Measurements from ENCODE around the gene PLCL2.

Gene PLCL2

DNA sequence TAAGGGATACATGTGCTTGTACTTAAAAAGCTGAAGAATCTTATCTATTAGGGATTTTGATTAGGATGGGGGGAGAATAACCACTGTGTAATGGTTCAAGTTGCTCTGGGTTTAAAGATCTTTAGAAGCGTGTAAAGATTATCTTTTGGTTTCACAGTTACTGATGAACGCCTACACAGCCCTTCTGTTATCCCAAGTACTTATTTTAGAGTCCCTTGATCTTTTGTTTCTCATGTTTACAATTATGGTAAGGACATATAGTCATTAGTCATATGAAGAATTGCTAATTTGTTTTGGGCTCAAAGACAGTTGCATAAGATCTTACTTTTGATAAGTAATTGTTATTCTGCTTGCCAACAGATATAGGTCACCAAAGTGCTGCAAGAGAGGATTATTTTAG lies 160.1 kb downstream of the PLCL2 start:
- no peak for DNase-seq (ENCODE audit: low read depth)

DNA sequence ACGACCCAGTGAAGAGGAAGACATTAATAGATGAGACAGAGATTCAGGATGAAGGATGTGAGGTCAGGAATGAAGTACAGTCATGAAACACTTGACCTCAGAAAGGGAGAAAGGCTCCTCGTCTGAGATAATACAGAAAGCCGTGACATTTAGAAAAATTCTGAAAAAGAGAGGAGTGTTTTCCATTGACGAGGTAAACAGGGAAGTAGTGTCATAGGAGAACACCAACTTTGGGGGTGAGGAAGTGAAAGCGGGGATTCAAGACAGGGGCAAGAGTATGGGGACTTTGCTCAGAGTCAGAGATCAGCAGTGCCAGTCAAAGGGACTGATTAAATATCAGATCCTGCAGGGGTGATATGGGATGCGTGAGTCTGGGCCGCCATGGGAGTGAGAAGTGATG lies 160.9 kb downstream of the PLCL2 start:
- DNase-seq (ENCODE audit: low read depth), result no peak

DNA sequence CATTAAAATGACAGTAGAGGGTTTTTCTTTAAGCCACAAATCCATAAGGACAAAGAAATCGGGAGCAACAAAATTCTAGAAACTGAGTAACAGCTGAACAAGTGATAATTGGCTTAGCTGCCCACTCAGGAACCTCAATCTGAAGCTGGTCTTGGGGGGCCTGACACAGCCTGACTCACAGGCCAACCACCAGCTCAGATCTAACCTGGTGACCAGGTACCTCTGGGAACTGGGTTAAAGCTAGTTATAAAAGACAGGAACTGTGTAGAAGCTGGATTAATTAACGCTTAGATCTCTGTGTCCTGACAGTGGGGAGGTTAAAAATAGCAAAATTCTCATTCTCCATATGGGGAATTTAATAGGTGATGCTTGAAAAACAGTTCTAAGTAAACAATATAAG lies 161.9 kb downstream of the PLCL2 start:
- no peak for DNase-seq (ENCODE audit: low read depth)

DNA sequence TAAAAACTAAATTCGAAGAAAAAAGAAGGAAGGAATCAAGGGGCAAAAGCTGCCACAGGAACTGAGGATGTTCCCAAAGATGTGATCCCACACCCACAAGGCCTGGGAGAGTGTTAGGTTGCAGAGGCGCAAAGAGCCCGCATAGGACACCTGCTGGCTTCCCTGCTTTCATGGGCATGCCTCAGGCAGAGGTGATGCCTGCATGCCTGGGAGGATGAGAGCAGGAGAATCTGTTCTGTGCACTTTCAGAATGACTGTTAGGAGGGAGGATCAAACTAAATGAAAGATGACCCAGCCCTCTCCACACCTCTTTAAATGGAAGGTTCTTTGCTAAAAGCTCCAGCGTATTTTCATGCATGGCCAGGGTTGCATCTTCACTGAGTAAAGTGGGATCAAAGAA lies 162.4 kb downstream of the PLCL2 start:
- DNase-seq (ENCODE audit: low read depth), result no peak

DNA sequence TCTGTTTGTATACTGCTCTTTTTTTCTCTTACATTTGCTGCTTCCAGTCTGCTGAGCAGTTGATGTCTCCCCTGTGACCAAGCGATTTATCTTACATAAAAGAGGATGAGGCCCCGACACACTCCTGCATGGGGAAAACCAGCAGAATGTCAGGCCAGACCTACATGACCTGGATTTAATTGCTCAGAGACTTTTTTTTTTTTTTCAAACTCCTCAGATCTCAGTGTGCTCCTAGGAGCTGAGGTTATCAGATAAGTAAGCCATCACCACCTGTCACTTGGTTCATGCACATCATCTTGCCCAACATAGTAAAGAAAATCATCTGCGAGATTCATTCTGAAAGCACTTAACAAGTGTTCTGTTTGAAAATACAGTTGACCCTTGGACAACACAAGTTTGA lies 163.1 kb downstream of the PLCL2 start:
- no peak for DNase-seq (ENCODE audit: low read depth)

DNA sequence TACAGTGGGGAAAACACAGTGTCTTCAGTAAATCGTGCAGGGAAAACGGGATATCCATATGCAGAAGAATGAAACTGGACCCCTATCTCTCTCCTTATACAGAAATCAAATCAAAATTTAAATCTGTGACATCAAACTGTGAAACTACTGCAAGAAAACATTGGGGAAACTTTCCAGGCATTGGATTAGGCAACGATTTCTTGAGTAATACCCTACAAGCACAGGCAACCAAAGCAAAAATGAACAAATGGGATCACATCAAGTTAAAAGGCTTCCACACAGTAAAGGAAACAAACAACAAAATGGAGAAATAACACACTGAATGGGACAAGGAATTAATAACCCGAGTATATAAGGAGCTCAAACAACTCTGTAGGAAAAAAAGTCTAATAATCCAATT lies 165.3 kb downstream of the PLCL2 start:
- DNase-seq (ENCODE audit: low read depth), result no peak

DNA sequence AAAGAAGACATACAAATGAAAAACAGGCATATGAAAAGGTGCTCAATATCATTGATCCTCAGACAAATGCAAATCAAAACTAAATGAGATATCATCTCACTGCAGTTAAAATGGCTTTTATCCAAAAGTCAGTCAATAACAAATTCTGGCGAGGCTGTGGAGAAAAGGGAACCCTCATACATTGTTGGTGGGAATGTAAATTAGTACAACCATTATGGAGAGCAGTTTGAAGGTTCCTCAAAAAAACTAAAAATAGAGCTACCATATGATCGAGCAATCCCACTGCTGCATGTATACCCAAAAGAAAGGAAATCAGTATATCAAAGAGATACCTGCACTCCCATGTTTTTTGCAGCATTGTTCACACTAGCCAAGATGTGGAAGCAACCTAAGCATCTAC lies 165.8 kb downstream of the PLCL2 start:
- no peak for DNase-seq (ENCODE audit: low read depth)

DNA sequence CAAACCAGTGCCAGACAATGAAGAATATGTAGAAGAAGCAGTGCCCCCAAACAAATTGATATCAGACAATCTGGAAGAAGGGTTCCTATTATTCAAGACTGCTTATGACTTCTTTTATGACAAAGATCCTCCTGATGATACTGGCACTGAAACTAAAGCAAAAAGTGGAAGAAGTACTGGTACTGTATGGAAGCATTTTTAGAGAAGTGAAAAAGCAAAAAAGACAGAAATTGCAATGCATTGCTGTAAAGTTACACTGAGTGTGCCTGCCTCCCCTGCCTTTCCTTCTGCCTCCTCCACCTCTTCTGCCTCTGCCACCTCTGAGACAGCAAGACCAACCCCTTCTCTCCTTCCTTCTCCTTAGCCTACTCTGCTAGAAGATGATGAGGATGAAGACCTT lies 167.6 kb downstream of the PLCL2 start:
- no peak for DNase-seq (ENCODE audit: low read depth)

DNA sequence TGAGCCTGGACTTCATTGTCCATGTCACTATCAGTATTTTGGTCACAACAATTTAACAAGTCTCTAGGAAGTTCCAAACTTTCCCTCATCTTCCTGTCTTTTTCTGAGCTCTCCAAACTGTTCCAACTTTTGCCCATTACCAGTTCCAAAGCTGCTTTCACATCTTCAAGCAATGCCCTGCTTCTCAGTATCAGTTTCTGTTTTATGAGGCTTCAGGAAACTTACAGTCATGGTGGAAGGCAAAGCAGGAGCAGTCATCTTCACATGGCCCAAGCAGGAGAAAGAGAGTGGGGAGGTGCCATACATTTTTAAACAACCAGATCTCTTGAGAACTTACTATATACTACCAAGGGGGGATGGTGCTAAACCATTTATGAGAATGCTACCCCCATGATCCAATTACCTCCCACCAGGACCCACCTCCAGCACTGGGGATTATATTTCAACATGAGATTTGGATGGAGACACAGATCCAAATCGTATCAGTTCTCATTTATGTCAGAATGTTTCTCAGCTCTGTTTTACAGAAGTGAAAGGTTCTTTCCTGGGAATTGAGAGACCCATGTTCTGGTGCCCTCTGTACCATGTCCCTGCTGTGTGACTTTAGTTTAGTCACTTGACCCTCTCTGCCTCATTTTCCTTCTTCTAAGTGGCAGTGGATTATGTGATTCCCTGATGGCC lies 169.7 kb downstream of the PLCL2 start:
- no peak for DNase-seq (ENCODE audit: low read depth)

DNA sequence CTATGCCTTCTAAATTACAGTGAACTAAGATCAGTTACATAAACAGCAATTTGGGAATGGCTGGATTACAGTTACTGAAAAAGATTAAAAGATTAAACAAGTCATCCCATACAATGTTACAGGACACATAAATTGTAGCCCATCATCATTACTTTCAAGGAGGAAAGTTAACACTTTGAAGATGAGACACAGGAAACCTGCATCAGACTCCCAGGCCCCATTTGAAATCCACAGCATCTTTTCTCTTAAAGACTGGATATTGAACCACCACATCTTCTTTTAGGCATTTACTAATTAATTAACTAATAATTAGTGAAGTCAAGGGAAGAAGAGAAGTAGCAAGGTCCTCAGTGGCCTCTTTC lies 170.2 kb downstream of the PLCL2 start:
- no peak for DNase-seq (ENCODE audit: low read depth)

DNA sequence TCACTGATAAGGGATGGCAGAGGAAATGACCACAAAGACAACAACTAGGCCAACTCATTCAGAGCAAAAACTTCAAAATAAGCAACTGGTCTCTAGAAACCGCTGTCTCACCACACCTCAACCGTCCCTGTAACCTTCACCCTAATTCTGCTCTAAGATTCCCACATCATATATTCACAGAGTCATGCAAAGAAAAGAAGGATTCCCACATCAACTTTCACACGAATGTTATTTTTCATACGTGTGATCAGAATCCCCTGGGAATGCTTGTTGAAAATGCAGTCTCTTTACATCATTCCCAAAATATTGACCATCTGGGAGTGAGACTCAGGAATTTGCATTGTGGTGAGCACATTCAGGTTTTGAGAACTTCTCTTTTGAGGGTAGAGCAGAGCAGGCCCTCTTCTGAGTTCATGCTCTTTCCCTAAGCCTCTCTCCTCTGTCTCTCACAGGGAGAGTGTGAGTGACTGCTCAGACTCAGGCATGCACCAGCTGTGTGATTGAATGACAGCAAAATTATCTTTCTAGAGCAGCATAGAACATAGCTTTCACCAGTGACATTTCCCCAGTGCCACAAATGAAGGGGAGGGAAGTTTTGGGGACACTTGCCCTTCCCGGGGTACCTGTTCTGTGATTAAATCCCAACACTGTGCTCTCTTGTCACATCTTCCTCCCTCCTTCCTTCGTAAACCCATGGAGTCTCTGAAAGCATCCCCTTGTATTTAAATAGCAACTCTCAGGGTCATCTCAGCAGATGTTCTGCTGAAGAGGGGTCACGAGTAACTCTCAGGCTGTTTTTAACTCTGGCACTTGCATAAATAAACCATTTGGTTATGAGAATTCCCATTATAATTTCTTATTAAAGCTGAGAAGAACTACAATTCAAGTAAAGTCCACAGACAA lies 170.9 kb downstream of the PLCL2 start:
- no peak for DNase-seq (ENCODE audit: low read depth)

DNA sequence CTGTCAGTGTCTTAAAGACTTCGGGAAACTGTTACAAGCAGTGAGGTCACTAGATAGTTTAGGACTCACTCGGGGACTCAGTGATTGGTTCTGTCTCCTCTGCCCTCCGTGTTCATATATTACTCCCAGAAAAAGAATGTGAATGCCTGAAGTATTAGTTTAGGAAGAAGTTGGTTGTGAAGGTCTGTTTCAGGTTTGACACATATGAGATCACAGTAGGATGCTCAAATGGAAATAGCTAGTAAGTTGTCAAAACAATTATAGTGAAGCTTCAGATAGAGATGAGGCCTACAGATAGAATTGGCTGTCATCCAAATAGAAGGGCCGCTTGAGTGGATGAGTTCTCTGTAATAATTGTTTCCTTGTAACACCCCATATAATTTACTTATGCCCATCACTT lies 172.6 kb downstream of the PLCL2 start:
- no peak for DNase-seq (ENCODE audit: low read depth)

DNA sequence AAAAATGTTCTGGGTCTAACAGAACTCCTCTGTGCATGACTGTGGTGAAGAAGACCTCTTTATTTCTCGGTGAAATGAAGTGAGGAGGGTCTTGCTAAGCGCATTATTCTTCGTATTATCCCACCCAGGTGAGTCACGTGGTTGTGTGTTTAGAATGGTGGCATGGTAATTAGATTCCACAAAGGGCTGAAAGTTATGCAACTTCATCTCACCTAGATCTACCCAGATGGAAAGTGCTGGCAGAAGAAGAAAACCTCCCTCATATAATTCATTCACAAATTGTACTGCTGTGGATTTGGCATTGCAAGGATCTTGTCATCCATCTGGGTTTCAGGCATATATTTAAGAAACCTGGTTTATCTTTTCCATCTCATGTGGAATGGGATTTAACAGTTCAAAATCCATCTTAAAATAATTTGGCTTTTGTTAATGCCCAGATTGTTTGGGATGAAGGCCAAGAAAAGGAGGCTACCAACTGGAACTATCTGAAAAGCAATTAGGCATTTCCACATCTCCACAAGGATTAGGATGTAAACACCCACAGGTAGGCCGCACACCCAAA lies 175.3 kb downstream of the PLCL2 start:
- no peak for DNase-seq (ENCODE audit: low read depth)

DNA sequence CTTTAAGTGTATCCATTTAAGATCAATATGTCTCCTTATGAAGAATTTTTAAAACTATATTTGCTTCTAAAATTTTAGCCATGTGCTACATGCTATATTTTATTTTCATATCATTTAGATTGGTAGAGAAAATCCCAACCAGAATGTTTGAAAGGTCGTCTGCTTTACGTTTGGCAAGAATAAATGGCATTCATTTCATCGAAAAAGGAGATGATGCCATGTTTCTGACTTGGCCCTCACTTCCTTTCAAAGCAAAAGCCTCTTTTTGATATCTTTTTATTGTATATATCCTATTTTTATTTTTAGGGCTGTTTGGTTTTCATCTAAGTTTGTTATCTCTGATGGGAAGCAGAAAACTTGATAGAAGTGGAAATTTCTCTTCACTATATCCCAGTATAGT lies 176.2 kb downstream of the PLCL2 start:
- DNase-seq (ENCODE audit: low read depth), result no peak

DNA sequence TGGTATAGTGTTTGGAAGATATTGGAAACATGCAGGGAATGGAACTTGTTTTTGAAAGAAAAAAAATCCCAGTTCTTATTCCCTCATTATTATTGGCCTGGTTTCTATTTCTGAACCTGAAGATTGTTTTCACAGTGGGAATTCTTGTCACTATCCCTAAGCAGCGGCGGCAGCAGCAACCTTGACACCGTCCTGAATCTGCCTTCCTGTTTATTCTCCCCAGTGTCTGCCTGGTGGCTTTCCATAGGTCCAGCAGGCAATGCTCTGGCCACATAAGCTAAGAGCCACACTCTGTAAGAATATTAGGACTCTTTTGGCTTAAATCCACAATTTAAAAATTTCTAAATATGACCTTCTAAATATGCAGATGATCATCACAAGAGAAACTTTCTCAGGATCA lies 178.0 kb downstream of the PLCL2 start:
- DNase-seq (ENCODE audit: low read depth), result no peak

DNA sequence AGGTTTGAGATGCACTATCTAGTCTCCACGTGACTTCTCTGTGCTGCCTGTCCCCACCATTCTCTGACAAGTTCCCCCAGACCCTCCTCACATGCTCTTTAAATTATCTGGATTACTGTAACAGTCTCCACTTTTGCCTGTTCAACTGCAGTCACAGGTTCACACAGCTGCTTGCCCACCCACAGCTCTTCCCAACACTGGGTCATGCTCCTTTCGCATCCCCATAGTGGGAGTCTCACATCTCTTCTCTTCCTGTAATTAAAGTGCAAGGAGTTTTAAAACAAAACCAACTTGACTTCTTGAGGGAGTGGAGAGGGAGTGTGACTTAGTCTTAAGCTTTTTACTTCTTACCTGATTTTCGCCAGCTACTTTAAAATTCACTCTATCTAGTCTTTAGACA lies 178.8 kb downstream of the PLCL2 start:
- no peak for DNase-seq (ENCODE audit: low read depth)

DNA sequence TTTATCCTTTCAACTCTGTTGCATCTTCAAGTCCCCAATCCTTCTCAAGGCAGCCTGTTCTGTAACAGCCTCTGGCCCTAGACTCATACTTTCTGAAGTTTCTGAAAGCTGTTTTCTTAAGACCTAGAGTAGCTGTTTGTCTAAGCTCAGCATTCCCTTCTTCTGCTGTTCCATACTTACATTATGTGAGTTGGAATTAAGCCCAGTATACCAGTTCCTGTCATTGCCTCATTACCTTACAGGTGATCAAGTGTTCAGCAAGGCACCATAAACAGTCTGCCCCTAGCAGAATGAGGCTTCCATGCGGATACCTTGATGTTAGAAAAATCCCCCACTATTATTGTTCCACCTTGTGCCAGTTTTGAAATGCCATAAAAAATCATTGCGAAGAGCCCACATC lies 180.6 kb downstream of the PLCL2 start:
- no peak for DNase-seq (ENCODE audit: low read depth)

DNA sequence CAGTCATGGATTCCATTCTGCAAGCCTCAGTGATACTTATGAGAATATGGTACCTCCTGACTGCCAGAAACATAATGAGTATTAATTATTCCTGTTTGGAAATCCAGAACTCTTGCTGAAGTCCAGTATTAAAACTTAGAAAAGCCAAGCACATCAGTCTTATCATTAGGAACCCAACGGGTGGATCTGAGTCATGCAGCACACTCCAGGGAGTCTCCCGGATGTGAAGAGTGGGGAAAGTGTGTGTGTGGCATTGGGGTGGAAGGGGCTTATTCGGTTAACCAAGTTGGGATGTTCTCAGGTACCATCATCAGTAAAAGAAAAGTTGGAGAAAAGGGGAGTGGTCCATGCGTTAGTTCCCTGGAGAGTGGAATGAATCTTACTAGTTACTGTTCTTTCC lies 181.1 kb downstream of the PLCL2 start:
- no peak for DNase-seq (ENCODE audit: low read depth)

DNA sequence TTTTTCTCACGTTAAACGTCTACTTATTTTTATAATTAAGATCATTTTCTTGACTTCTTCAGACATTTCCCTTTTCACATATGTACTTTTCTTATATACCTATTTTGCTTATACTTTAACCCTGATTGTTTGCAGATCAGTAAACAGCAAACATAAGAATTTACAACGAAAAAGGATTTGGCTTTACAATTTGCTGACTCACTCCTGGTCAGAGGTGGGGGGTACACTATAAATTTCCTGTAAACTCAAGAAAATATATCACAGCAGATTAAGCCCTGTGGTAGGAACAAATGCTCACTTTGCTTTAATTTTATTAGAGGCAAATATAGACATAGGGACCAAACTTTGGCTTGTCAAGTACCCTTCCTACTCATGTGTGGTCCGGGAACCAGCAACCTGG lies 185.0 kb downstream of the PLCL2 start:
- DNase-seq (ENCODE audit: low read depth), result no peak

DNA sequence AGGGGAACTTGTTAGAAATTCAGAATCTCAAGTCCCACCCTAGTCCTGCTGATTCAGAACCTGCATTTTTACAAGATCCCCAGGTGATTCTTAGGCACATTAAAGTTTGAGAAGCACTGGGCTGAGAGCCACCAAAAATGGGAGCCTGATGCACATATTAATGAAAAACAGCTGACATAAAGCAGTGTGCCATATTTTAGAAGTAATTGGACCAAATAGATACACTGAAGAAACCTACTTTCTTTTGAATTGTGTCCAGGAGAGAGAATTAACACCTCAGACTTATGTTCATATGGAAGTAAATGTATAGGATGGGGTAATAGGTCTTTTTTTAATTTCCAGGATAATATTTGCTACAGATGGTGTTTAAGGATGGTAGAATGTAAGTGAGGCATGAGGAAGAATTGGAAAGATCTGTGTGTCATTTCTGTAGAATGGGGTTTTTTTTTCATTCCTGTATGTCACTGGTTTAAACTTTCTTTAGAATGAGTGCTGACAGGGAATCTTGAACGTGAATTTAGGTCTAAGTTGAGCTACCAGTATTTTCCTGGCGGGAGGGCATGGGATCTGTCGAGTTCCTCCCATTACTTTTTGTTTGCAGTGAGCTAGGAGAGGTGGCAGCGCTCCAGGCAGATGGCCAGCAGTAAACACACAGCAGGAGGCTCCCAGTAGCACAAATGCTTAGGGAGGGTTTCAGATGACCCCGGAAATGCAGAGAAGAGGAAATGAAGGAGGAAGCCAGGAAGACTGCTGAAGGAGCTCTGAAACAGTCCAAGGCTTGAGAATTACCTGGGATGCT lies 185.6 kb downstream of the PLCL2 start:
- DNase-seq (ENCODE audit: low read depth), result no peak

DNA sequence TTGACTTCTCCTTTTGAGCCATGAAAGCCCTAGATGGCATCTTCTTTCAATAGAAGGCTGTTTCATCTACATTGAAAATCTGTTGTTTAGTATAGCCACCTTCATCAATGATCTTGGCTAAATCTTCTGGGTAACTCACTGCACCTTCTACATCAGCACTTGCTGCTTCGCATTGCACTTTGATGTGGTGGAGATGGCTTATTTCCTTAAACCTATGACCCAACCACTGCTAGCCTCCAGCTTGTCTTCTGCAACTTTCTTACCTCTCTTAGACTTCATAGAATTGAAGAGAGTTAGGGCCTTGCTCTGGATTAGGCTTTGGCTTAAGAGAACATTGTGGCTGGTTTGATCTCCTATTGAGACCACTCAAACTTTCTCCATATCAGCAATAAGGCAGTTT lies 189.8 kb downstream of the PLCL2 start:
- no peak for DNase-seq (ENCODE audit: low read depth)

DNA sequence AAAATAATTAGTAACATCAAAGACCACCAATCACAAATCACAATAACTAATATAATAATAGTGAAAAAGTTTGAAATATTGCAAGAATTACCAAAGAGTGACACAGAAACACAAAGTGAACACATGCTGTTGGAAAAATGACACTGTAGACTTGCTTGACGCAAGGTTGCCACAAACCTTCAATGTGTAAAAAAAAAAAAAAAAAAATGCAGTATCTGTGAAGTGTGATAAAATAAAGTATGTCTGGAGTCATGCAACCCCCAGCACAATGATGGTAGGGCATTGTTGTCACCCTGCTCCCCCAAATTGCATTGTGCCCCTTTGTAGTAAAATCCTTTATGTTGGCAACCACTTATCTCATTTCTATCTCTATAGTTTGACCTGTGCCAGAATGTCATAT lies 190.6 kb downstream of the PLCL2 start:
- no peak for DNase-seq (ENCODE audit: low read depth)

DNA sequence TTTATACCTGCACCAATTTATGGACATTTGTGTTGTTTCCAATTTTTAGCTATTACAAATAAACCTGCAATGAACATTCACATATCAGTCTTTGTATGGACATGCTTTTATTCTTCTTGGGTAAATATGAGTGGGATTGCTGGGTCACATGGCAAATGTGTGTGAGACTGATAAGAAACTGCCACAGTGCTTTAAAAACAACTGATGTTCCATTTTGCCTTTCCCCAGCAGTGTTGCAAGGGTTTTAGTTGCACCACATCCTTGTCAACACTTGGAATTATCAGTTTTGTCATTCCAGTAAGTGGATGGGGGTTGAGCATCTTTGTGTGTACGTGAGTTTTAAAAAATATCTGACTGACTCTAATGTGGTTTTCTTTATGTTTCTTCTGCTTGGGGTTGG lies 191.2 kb downstream of the PLCL2 start:
- DNase-seq (ENCODE audit: low read depth), result no peak
